Measurements from ENCODE around the gene SLC35E1.
A peak's percentile ranks its signal among the peaks of the same experiment; 100 is the strongest.

SLC35E1 gene

DNA sequence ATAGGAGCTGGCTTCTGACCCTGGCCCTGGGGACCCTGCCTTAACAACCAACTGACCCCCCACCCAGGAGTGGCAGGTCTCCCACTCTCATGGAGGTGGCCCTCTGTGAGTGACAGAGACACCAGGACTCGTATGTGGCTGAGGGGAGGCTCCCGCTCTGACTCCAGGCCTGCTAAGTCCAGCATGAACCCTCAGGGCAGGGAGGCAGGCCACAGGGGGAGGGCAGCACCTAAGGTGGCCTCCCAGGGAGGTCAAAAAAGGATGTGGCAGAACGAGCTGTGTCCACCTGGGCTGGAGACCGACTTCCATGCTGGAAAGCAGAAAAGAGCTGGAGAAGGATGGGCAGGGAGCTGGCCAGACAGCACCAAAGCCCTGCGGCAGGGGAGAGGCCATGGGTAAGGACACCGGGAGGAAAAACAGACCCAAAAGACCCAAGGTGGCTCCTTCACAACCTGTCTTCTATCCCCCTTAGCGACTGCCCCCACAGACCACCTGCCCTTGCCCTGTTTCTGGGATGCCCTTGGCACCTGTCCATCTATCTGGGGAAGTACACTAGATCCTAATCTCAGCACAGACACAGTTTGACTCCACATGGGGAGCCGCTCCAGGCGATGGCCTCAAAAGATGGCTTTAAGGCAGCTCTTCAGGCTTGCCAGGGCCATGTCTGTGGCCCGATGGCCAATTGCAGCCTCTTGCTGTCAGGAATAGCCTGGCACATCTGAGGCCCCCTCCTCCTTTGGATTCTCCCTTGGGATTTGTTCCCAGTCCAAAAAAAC is 10.5 kb upstream of the SLC35E1 start:
- DNase-seq: no peak

- DNase-seq: no peak
Measured at GRCh38 chr19:16581971-16582343, 9.7 kb upstream of the SLC35E1 start.

- no peak for DNase-seq
Measured at GRCh38 chr19:16581145-16581970, 9.1 kb upstream of the SLC35E1 start.

GRCh38 chr19:16579381-16579780 is 7.2 kb upstream of the SLC35E1 start:
- peak in 1 of 51 donors; percentile 10 for DNase-seq

- DNase-seq: no peak
Measured at GRCh38 chr19:16577531-16577985, 5.3 kb upstream of the SLC35E1 start.

DNA sequence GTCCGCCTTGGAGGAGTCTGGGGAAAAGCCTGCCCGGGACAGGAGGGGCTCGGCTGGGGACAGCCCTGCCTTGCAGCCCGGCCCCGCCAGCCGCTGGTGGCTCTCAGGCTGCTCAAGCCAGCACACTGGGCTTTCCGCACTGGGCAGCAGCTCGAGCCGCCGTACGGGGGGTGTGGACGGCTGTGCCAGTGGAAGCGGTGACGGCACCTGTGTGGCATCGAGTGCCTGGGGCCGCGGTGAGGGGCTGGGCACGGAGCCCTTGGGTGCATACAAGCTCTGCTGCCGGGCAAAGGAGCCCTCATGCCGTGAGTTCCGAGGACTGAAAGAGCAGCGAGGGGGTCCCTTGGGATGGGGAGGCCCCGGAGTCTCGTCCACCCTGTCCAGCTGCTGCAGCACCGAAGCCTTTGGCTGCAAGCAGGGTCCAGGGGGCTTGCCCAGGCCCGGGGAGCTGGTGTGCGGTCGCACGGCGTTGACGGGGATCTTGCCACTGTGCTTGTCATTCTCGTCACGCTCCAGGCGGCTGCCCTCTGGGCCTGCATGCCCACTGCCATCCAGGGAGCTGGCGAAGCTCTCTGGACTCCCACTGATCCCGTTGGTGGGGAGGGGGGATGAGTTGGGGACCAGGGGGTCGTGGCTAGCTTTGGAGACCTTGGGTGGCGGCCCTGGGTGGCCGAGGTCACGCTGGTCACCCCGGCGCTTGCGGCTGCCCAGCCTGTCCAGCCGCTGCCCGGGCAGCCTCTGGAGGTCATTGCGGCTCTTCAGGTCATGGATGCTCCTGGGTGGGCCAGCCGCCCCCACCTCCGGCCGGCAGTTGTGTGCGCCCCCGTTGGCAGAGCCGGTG is 4.7 kb upstream of the SLC35E1 start:
- DNase-seq: no peak

DNA sequence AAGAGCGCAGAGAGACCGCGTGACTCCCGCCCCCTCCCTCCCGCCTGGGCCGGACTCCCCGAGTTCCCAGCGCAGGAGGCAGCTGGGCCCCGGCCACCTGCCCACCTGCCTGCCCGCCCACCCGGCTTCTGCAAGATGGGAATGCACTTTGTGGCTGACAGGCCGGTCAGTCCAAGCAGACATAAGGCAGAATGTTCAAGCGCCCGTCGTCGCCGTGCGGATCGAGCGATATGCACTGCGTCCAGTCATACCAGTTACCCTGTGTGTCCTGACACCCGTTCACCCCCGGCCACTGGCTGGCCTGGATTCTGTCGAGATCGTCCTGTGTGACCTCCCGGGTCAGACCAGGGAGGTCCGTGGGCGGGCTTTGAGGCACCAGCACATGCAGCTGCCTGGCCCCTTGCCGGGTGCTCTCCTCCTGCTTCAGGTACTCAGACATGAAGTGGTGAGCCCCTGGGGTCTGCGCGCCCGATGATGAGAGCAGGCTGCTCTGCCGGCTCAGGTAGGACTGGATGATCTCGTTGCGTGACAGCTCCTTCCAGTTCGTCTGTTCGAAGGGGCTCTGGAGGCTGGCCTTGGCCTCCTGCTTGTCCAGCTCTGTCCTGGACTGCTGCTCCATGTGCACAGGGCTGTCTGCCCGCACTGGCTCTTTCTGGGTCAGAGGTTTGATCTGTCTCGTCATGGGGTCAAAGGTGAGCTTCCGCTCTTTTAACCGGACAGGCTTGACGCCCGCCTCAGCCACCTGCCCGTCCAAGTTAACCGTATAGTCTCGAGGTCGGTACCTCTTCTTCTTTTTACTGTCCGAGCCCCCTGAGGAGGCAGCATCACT is 3.9 kb upstream of the SLC35E1 start:
- no peak for DNase-seq

GRCh38 chr19:16575282-16575681 is 3.1 kb upstream of the SLC35E1 start:
- DNase-seq: no peak

DNA sequence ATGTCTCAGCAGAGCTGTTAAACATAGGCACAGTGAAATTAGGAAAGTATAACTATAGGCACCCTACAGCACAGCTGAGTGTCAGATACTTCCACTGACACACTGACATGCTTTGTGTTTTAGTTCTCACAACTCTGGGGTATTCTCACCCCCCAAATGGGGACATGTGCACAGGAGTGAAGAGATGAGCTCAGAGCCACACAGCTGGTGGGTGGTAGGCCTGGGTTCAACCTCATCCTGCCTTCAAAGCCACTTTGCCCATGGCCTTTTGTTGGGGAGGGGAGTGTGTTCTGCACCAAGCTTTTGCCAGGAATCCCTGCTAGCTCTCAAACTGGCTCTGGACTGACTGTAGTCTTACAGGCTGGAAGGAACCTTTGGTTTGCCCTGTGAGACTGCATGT is 1.7 kb upstream of the SLC35E1 start:
- DNase-seq: no peak

DNA sequence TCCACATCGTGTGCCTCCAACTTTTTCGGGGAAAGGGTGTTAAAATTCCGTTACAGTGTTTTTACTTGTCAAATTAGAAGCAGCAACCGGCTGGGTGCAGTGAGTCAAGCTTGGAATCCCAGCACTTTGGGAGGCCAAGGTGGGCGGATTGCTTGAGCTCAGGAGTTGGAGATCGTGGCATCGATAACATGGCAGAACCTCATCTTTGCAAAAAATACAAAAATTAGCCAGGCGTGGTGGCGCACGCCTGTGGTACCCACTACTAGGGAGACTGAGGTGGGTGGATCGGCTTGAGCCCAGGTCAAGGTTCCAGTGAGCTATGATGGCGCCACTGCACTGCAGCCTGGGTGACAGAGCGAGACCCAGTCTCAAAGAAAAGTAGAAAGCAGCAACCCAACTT is 1.1 kb upstream of the SLC35E1 start:
- no peak for DNase-seq

DNA sequence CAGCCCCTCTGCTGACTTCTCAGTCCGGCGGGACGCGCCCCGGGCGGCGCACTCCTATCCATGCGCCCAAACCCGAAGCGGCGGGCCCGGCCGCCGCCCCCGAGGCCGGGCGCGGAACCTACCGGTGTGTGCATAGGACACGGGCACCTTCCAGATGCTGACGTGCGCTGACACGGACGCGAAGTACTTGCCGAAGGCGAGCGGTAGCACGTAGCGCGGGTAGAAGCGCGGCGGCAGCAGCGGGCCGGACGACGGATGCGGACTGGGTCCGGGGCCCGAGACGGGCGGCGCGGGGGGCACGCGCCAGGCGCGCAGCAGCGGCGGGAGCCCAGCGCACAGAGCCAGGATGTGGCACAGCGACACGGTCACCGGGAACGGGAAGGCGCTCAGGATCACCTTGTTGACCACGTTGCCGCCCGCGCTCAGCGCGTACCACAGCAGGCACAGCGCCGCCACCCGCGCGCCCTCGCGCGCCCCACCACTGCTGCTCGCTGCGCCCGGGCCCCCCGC is 338 bp downstream of the SLC35E1 start:
- peak in 5 of 51 donors; percentile 25 to 53 (median 47) for DNase-seq

DNA sequence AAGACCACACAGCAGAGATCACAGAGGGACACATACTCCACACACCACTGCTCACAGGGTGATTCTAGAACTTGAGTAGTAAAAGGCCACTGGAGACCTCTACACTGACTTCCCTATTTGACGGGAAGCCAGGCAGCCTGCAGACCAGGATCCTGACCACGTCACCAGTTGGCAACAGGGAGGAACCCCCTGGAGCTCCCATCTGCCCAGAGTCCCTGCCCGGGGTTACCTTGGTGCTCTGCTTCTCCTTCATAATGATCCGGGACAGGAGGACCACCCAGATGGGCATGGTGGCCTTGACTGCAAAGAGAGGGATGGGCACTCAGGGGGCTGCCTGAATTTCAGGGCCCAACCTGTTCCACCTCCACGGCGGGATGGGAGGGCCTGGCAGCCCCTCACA is 932 bp downstream of the SLC35E1 start:
- DNase-seq: peak in 1 of 51 donors; percentile 30

DNA sequence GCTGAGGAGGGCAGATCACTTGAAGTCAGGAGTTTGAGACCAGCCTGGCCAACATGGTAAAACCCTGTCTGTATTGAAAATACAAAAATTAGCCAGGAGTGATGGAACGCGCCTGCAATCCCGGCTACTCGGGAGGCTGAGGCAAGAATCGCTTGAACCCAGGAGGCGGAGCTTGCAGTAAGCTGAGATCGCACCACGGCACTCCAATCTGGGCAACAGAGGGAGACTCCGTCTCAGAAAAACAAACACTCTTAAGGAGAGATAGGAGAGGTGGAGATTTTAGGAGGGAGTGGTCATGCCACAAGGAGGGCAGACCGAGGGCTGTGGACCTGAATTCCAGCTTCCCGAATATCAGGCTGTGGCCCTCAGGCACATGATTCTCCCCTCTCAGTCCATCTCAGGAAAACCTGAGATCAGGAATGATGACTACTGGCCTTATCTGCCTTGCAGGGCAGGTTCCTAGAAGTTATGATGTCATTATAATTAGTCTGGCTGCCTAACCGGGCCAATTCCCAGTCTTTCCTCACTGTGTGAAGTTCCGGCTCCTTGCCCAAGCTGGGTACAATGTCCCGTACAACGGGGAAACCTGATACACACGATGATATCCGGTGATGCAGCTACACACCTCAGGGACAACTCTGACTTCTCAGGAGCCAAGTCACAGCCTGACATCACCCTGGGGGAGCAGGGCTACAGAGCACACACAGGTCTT is 2.5 kb downstream of the SLC35E1 start:
- no peak for DNase-seq

GRCh38 chr19:16566702-16567101 is 5.5 kb downstream of the SLC35E1 start:
- DNase-seq: no peak

GRCh38 chr19:16566161-16566560 is 6.1 kb downstream of the SLC35E1 start:
- DNase-seq: no peak

DNA sequence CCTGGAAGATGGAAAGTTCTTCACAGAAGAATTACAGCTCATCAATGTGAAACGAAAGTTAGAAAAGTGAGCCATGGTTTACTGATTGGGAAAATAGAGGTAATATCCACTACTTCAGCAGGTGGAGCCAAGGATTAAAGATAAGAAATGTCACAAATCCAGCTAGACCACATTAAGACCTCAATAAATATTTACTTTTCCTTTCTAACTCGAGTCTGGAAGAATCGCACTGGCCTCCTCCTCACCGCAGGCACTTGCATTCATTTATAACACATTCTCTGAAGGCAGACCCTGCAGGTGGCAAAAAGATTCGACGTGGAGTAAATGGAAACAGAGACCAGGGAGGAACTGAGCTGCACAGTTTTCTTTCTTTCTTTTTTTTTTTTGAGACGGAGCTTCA is 7.4 kb downstream of the SLC35E1 start:
- DNase-seq: no peak

DNA sequence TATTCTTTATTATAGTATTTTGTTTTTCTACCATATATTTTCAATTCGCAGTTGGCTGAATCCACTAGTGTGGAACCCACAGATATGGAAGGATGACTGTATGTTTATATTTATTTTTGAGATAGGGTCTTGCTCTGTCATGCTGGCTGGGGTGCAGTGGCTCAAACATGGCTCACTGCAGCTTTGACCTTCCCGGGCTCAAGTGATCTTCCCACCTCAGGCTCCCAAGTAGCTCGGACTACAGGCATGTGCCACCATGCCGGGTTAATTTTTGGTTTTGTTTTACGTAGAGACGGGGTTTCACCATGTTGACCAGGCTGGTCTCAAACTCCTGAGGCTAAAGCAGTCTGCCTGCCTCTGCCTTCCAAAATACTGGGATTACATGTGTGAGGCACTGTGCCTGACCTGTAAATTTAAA is 9.6 kb downstream of the SLC35E1 start:
- no peak for DNase-seq

DNA sequence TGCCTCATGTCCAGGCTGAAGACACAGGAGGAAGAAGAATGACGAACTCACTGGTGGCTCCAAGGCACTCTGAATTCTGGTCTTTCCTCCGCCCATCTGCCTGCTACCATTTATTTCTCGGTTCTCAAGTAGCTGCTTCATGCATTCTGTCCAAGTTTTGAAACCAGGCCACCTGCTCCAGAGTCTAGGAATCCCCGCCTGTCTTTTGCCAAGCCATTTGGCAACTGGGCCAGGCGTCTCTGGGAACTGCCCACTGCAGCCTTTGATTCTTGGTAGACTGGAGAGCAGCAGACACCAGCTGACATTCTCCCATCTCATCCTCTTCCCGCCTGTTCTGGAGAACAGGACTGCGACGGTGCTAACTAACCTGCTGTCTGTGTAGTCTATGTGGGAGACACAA is 10.8 kb downstream of the SLC35E1 start:
- peak in 26 of 51 donors; percentile 8 to 69 (median 26) for DNase-seq

GRCh38 chr19:16559780-16560276 is 12.4 kb downstream of the SLC35E1 start:
- no peak for DNase-seq

- no peak for DNase-seq
Measured at GRCh38 chr19:16554776-16555175, 17.4 kb downstream of the SLC35E1 start.
